GM12878 (cell line): ENCODE data around the gene FRMD8. TPM values are rescaled to one million over a fixed set of nuclear protein-coding genes. Genes with fewer than 3 reads are reported as not detected.

ENCODE experiments used
- BMI1 ChIP-seq: fragments of 450-650 bp; IDR thresholded peaks from 2 replicates; pipeline ENCODE4 v1.6.1; 2016; ENCODE audit warnings: mild to moderate bottlenecking, moderate library complexity, borderline replicate concordance
- BRCA1 ChIP-seq: IDR thresholded peaks from 2 replicates; pipeline ENCODE4 v1.6.1; 2011; ENCODE audit warnings: low read depth, low read length, improper control_type of control experiment
- CREB1 ChIP-seq: IDR thresholded peaks from 2 replicates; pipeline ENCODE4 v1.6.1; 2012; ENCODE audit warnings: low read depth, mild to moderate bottlenecking, inconsistent platforms
- GABPA ChIP-seq: IDR thresholded peaks from 2 replicates; pipeline ENCODE4 v1.6.1; 2014; ENCODE audit warnings: antibody characterized with exemption, low read depth, mild to moderate bottlenecking, inconsistent platforms
- HCFC1 ChIP-seq: fragments of 150-350 bp; IDR thresholded peaks from 2 replicates; pipeline ENCODE4 v1.6.1; 2014; ENCODE audit warnings: low read length
- HDAC6 ChIP-seq: fragments of 200-600 bp; sonication (generic); IDR thresholded peaks from one replicate; pipeline ENCODE4 v1.8.0; 2017; ENCODE audit warnings: antibody characterized with exemption; ENCODE audit not compliant: unreplicated experiment
- MTA2 ChIP-seq: fragments of 450-650 bp; IDR thresholded peaks from 2 replicates; pipeline ENCODE4 v1.6.1; 2016; ENCODE audit warnings: low read depth, mild to moderate bottlenecking, moderate library complexity
- NBN ChIP-seq: fragments of 450-650 bp; IDR thresholded peaks from 2 replicates; pipeline ENCODE4 v1.6.1; 2016
- NFIC ChIP-seq: IDR thresholded peaks from 2 replicates; pipeline ENCODE4 v1.6.1; 2012; ENCODE audit warnings: low read depth, mild to moderate bottlenecking, inconsistent platforms, low read length, moderate library complexity
- NR2C1 ChIP-seq: fragments of 450-650 bp; IDR thresholded peaks from 2 replicates; pipeline ENCODE4 v1.6.1; 2017; ENCODE audit warnings: antibody characterized with exemption, mild to moderate bottlenecking, moderate library complexity
- PML ChIP-seq: IDR thresholded peaks from 2 replicates; pipeline ENCODE4 v1.6.1; 2012; ENCODE audit warnings: low read length, inconsistent platforms
- POLR2AphosphoS5 ChIP-seq: IDR thresholded peaks from 2 replicates; pipeline ENCODE4 v1.6.1; 2011; ENCODE audit warnings: mild to moderate bottlenecking, low read length, inconsistent platforms
- SUZ12 ChIP-seq: fragments of 200-600 bp; sonication (generic); IDR thresholded peaks from one replicate; pipeline ENCODE4 v1.6.1; 2018; ENCODE audit warnings: antibody characterized with exemption, mild to moderate bottlenecking; ENCODE audit not compliant: unreplicated experiment
- TCF12 ChIP-seq: IDR thresholded peaks from 2 replicates; pipeline ENCODE4 v1.6.1; 2011; ENCODE audit warnings: low read depth, mild to moderate bottlenecking, low read length
- ZBED1 ChIP-seq: IDR thresholded peaks from 2 replicates; pipeline ENCODE4 v1.6.1; 2016; ENCODE audit warnings: borderline replicate concordance
- ZNF217 ChIP-seq: fragments of 450-650 bp; IDR thresholded peaks from 2 replicates; pipeline ENCODE4 v1.6.1; 2017; ENCODE audit warnings: antibody characterized with exemption, mild to moderate bottlenecking
- ZNF24 ChIP-seq: fragments of 450-650 bp; IDR thresholded peaks from 2 replicates; pipeline ENCODE4 v1.6.1; 2017; ENCODE audit warnings: antibody characterized with exemption, mild to moderate bottlenecking
- polyA plus RNA-seq, 11 experiments: library from polyadenylated mRNA; depleted of rRNA in 4 of 11; unstranded in 6 of 11; stranded (reverse) in 5 of 11; fragments of >200 nt; fragmentation: Nextera tagmentation in 4 of 11; fragmentation: Illumina TruSeq in 1 of 11; extraction: Ambion mirVana in 4 of 11; extraction: Trizol in 1 of 11; gene quantifications; 1 replicate in 1 of 11; 2 replicates in 10 of 11; pipeline versions ENCODE4 v1.2.1 to v1.2.3, GENCODE V29; 2011 to 2016; ENCODE audit warnings: inconsistent platforms in 2 of 11, missing spikeins in 2 of 11, low read depth in 1 of 11
- total RNA-seq, 4 experiments: library from RNA; depleted of rRNA in 3 of 4; stranded (reverse); fragments of >200 nt in 3 of 4; fragmentation: Illumina TruSeq in 1 of 4; extraction: Trizol in 1 of 4; gene quantifications; 2 replicates each; pipeline versions ENCODE4 v1.2.1 to v1.2.3, GENCODE V29; 2013 to 2021
- TF ChIP-seq, protein P1 (sequence below): IDR thresholded peaks from 2 replicates; pipeline ENCODE4 v1.6.1; 2012; ENCODE audit warnings: low read length, inconsistent platforms
- TF ChIP-seq, protein P2 (sequence below): fragments of 150-350 bp; IDR thresholded peaks from 2 replicates; pipeline ENCODE4 v1.6.1; 2014; ENCODE audit warnings: mild to moderate bottlenecking, low read depth, low read length
- TF ChIP-seq, protein P3 (sequence below): fragments of 450-650 bp; IDR thresholded peaks from 2 replicates; pipeline ENCODE4 v1.6.1; 2017; ENCODE audit warnings: antibody characterized with exemption, mild to moderate bottlenecking, moderate library complexity
- TF ChIP-seq, protein P4 (sequence below): IDR thresholded peaks from 2 replicates; pipeline ENCODE4 v1.6.1; 2012; ENCODE audit warnings: improper control_type of control experiment, low read depth, low read length; ENCODE audit not compliant: insufficient replicate concordance

Gene FRMD8
- total and polyA plus RNA-seq, 10 of the 15 experiments (the other 5 are each of a cell fraction or from before 2014, with no cell fraction given), result 8.3 to 69.4 (median 28.0) TPM

DNA sequence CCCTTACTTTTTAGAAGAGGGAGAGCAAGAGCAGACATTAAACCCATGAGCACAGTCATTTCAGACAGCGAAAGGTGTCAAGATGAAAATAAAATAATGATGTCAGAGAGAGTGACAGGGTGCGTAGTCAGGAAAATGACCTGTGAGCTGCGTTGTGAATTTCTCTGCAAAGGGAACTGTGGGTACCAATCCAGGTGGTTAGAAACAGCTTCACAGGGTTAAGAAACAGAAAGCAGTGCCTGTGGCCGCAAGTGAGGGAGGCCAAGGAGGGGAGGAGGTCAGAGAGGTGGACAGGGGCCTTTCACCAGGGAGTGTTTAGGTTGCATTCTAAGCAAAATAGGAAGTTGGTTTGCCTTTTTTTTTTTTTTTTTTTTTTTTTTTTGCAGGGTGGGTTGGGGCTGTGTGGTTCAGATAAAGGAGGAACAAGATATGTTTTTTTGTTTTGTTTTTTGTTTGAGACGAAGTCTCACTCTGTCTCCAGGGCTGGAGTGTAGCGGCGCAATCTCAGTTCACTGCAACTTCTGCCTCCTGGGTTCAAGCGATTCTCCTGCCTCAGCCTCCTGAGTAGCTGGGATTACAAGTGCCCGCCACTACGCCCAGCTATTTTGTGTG, 24.0 kb upstream of the FRMD8 start (continued):
- TF ChIP-seq, protein P1, sequence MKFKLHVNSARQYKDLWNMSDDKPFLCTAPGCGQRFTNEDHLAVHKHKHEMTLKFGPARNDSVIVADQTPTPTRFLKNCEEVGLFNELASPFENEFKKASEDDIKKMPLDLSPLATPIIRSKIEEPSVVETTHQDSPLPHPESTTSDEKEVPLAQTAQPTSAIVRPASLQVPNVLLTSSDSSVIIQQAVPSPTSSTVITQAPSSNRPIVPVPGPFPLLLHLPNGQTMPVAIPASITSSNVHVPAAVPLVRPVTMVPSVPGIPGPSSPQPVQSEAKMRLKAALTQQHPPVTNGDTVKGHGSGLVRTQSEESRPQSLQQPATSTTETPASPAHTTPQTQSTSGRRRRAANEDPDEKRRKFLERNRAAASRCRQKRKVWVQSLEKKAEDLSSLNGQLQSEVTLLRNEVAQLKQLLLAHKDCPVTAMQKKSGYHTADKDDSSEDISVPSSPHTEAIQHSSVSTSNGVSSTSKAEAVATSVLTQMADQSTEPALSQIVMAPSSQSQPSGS, result peak; percentile 77; the same call in 1 of the 2 replicates
- TF ChIP-seq BRCA1, result no peak
- TF ChIP-seq POLR2AphosphoS5, result no peak; the same call in 1 of the 2 replicates
- peak; percentile 77 for TF ChIP-seq MTA2
- TF ChIP-seq PML, result peak; percentile 31; the same call in 1 of the 2 replicates
- TF ChIP-seq NBN, result peak; percentile 95
- no peak for TF ChIP-seq TCF12
- TF ChIP-seq BMI1, result no peak
- no peak for TF ChIP-seq ZBED1
- TF ChIP-seq NR2C1, result 0 out of 2 replicates have a peak, but pooled peaks have one; percentile 25
- TF ChIP-seq HCFC1, result no peak
- TF ChIP-seq, protein P2, sequence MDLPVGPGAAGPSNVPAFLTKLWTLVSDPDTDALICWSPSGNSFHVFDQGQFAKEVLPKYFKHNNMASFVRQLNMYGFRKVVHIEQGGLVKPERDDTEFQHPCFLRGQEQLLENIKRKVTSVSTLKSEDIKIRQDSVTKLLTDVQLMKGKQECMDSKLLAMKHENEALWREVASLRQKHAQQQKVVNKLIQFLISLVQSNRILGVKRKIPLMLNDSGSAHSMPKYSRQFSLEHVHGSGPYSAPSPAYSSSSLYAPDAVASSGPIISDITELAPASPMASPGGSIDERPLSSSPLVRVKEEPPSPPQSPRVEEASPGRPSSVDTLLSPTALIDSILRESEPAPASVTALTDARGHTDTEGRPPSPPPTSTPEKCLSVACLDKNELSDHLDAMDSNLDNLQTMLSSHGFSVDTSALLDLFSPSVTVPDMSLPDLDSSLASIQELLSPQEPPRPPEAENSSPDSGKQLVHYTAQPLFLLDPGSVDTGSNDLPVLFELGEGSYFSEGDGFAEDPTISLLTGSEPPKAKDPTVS, result no peak
- TF ChIP-seq, protein P3, sequence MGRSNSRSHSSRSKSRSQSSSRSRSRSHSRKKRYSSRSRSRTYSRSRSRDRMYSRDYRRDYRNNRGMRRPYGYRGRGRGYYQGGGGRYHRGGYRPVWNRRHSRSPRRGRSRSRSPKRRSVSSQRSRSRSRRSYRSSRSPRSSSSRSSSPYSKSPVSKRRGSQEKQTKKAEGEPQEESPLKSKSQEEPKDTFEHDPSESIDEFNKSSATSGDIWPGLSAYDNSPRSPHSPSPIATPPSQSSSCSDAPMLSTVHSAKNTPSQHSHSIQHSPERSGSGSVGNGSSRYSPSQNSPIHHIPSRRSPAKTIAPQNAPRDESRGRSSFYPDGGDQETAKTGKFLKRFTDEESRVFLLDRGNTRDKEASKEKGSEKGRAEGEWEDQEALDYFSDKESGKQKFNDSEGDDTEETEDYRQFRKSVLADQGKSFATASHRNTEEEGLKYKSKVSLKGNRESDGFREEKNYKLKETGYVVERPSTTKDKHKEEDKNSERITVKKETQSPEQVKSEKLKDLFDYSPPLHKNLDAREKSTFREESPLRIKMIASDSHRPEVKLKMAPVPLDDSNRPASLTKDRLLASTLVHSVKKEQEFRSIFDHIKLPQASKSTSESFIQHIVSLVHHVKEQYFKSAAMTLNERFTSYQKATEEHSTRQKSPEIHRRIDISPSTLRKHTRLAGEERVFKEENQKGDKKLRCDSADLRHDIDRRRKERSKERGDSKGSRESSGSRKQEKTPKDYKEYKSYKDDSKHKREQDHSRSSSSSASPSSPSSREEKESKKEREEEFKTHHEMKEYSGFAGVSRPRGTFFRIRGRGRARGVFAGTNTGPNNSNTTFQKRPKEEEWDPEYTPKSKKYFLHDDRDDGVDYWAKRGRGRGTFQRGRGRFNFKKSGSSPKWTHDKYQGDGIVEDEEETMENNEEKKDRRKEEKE, result no peak
- TF ChIP-seq CREB1, result peak; percentile 96
- TF ChIP-seq HDAC6, result no peak
- TF ChIP-seq ZNF24, result no peak
- TF ChIP-seq NFIC, result peak; percentile 43; the same call in 1 of the 2 replicates
- TF ChIP-seq ZNF217, result no peak
- TF ChIP-seq, protein P4, sequence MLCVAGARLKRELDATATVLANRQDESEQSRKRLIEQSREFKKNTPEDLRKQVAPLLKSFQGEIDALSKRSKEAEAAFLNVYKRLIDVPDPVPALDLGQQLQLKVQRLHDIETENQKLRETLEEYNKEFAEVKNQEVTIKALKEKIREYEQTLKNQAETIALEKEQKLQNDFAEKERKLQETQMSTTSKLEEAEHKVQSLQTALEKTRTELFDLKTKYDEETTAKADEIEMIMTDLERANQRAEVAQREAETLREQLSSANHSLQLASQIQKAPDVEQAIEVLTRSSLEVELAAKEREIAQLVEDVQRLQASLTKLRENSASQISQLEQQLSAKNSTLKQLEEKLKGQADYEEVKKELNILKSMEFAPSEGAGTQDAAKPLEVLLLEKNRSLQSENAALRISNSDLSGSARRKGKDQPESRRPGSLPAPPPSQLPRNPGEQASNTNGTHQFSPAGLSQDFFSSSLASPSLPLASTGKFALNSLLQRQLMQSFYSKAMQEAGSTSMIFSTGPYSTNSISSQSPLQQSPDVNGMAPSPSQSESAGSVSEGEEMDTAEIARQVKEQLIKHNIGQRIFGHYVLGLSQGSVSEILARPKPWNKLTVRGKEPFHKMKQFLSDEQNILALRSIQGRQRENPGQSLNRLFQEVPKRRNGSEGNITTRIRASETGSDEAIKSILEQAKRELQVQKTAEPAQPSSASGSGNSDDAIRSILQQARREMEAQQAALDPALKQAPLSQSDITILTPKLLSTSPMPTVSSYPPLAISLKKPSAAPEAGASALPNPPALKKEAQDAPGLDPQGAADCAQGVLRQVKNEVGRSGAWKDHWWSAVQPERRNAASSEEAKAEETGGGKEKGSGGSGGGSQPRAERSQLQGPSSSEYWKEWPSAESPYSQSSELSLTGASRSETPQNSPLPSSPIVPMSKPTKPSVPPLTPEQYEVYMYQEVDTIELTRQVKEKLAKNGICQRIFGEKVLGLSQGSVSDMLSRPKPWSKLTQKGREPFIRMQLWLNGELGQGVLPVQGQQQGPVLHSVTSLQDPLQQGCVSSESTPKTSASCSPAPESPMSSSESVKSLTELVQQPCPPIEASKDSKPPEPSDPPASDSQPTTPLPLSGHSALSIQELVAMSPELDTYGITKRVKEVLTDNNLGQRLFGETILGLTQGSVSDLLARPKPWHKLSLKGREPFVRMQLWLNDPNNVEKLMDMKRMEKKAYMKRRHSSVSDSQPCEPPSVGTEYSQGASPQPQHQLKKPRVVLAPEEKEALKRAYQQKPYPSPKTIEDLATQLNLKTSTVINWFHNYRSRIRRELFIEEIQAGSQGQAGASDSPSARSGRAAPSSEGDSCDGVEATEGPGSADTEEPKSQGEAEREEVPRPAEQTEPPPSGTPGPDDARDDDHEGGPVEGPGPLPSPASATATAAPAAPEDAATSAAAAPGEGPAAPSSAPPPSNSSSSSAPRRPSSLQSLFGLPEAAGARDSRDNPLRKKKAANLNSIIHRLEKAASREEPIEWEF, result no peak
- TF ChIP-seq SUZ12, result no peak
- no peak for TF ChIP-seq GABPA
